Measurements from ENCODE around the gene ASIC4. TPM values are rescaled to one million over a fixed set of nuclear protein-coding genes. Genes with fewer than 3 reads are reported as not detected.

The ASIC4 gene
- total and polyA plus RNA-seq, 9 of the 15 experiments (the other 6 are each of a cell fraction or from before 2014, with no cell fraction given) = 0.07 to 19.2 (median 4.8) TPM

DNA sequence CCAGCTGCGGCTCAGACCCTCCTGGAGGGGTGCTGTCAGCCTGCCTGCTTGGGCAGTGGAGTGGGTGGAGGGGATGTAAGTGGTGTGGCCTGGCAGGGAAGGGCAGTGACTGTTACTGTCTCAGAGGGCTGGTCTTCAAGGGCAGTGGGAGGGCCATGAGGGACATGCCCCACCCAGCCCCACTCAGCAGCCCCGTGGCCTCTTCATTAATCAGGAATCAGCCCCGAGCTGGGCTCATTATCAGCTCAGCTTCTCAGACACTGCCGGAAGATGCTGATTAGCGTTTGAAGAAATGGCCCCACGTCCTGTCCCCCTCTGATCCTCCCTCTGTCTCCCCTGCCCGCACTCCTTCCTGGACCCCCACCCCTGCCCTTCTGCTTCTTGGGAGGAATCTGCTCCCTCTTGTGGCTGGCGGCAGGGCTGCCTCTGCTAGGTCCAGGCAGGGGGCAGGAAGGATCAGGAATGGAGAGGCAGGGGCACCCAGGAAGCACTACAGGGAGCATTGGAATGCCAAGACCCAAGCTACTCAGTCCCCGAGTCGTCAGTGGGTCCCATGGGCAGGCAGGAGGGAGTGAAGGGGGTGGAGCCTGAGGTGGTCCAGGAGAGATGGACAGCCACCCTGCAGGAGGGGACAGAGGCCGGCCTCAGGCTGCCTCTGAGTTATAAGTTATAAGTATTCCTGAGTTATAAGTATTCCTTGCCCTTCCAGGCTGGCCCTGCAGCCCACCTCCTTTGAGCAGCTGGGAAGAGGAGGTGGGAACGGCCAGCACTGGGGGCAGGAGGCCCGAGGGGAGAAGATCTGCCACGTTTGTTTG lies 7.0 kb downstream of the ASIC4 start (continued):
- TF ChIP-seq TCF15 (CRISPR knock-in tag; IDR thresholded peaks at IDR 0.05) (no peak), NFIC (IDR thresholded peaks at IDR 0.05) (peak; percentile 63), ELF1 (tag; IDR thresholded peaks at IDR 0.05) (peak; percentile 55; the same call in 1 of the 2 replicates), SRSF9 (IDR thresholded peaks at IDR 0.05; ENCODE audit: borderline replicate concordance, low read depth, low read length) (no peak), XRCC3 (IDR thresholded peaks at IDR 0.05) (no peak), ZNF140 (CRISPR knock-in tag; IDR thresholded peaks at IDR 0.05) (no peak), ELF4 (CRISPR knock-in tag; IDR thresholded peaks at IDR 0.05) (no peak), FOXK2 (conservative IDR thresholded peaks at IDR 0.05 in 1 of 2, IDR thresholded peaks at IDR 0.05 in 1 of 2; ENCODE audit: low read depth in 2 of 2) (no peak)
- TF ChIP-seq, protein P1, sequence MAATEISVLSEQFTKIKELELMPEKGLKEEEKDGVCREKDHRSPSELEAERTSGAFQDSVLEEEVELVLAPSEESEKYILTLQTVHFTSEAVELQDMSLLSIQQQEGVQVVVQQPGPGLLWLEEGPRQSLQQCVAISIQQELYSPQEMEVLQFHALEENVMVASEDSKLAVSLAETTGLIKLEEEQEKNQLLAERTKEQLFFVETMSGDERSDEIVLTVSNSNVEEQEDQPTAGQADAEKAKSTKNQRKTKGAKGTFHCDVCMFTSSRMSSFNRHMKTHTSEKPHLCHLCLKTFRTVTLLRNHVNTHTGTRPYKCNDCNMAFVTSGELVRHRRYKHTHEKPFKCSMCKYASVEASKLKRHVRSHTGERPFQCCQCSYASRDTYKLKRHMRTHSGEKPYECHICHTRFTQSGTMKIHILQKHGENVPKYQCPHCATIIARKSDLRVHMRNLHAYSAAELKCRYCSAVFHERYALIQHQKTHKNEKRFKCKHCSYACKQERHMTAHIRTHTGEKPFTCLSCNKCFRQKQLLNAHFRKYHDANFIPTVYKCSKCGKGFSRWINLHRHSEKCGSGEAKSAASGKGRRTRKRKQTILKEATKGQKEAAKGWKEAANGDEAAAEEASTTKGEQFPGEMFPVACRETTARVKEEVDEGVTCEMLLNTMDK (IDR thresholded peaks at IDR 0.05; ENCODE audit: borderline replicate concordance, insufficient read depth, low read depth, low read length, poor library complexity, severe bottlenecking) = peak; percentile 85
- TF ChIP-seq, protein P2, sequence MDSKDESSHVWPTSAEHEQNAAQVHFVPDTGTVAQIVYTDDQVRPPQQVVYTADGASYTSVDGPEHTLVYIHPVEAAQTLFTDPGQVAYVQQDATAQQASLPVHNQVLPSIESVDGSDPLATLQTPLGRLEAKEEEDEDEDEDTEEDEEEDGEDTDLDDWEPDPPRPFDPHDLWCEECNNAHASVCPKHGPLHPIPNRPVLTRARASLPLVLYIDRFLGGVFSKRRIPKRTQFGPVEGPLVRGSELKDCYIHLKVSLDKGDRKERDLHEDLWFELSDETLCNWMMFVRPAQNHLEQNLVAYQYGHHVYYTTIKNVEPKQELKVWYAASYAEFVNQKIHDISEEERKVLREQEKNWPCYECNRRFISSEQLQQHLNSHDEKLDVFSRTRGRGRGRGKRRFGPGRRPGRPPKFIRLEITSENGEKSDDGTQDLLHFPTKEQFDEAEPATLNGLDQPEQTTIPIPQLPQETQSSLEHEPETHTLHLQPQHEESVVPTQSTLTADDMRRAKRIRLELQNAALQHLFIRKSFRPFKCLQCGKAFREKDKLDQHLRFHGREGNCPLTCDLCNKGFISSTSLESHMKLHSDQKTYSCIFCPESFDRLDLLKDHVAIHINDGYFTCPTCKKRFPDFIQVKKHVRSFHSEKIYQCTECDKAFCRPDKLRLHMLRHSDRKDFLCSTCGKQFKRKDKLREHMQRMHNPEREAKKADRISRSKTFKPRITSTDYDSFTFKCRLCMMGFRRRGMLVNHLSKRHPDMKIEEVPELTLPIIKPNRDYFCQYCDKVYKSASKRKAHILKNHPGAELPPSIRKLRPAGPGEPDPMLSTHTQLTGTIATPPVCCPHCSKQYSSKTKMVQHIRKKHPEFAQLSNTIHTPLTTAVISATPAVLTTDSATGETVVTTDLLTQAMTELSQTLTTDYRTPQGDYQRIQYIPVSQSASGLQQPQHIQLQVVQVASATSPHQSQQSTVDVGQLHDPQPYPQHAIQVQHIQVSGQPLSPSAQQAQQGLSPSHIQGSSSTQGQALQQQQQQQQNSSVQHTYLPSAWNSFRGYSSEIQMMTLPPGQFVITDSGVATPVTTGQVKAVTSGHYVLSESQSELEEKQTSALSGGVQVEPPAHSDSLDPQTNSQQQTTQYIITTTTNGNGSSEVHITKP (IDR thresholded peaks at IDR 0.05; ENCODE audit: partially characterized antibody) = peak; percentile 34

Measured in K562 (cell line).